Ishikawa (cell line): ENCODE results near the gene TMEM214.

Experiments
- CEBPB ChIP-seq: IDR thresholded peaks from 2 replicates; pipeline ENCODE4 v1.6.1; 2012
- CREB1 ChIP-seq: IDR thresholded peaks from 2 replicates; pipeline ENCODE4 v1.6.1; 2012; ENCODE audit warnings: low read depth
- EGR1 ChIP-seq: IDR thresholded peaks from 2 replicates; pipeline ENCODE4 v1.6.1; 2012
- EP300 ChIP-seq: IDR thresholded peaks from 2 replicates; pipeline ENCODE4 v1.6.1; 2012; ENCODE audit warnings: borderline replicate concordance
- FOXM1 ChIP-seq: IDR thresholded peaks from 2 replicates; pipeline ENCODE4 v1.6.1; 2012; ENCODE audit warnings: low read depth, borderline replicate concordance
- NFIC ChIP-seq: IDR thresholded peaks from 2 replicates; pipeline ENCODE4 v1.6.1; 2012
- RAD21 ChIP-seq: IDR thresholded peaks from 2 replicates; pipeline ENCODE4 v1.6.1; 2012; ENCODE audit warnings: low read depth
- TAF1 ChIP-seq: IDR thresholded peaks from 2 replicates; pipeline ENCODE4 v1.6.1; 2012; ENCODE audit warnings: low read depth, mild to moderate bottlenecking
- TCF12 ChIP-seq: IDR thresholded peaks from 2 replicates; pipeline ENCODE4 v1.6.1; 2012; ENCODE audit warnings: low read depth
- TEAD4 ChIP-seq: IDR thresholded peaks from 2 replicates; pipeline ENCODE4 v1.6.1; 2012
- YY1 ChIP-seq: IDR thresholded peaks from 2 replicates; pipeline ENCODE4 v1.6.1; 2012; ENCODE audit warnings: low read depth
- ZBTB7A ChIP-seq: IDR thresholded peaks from 2 replicates; pipeline ENCODE4 v1.6.1; 2012; ENCODE audit warnings: low read depth
- TF ChIP-seq, protein P1 (sequence below): IDR thresholded peaks from 2 replicates; pipeline ENCODE4 v1.6.1; 2012; ENCODE audit warnings: low read depth, mild to moderate bottlenecking
- TF ChIP-seq, protein P2 (sequence below): IDR thresholded peaks from 2 replicates; pipeline ENCODE4 v1.6.1; 2012
- TF ChIP-seq, protein P3 (sequence below): IDR thresholded peaks from 2 replicates; pipeline ENCODE4 v1.6.1; 2012

TMEM214 gene

DNA sequence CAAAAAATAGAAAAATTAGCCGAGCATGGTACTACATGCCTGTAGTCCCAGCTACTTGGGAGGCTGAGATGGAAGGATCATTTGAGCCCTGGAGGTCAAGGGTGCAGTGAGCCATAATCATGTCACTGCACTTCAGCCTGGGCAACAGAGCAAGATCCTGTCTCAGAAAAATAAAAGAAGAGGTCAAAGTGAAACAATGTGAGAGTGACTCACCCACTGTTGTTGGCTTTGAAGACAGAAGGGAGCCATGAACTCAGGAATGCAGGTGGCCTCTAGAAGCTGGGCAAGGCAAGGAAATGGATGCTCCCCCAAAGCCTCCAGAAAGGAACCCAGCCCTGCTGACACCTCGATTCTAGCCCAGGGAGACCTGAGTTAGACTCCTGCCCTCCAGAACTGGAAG lies 3.7 kb upstream of the TMEM214 start:
- no peak for TF ChIP-seq ZBTB7A

DNA sequence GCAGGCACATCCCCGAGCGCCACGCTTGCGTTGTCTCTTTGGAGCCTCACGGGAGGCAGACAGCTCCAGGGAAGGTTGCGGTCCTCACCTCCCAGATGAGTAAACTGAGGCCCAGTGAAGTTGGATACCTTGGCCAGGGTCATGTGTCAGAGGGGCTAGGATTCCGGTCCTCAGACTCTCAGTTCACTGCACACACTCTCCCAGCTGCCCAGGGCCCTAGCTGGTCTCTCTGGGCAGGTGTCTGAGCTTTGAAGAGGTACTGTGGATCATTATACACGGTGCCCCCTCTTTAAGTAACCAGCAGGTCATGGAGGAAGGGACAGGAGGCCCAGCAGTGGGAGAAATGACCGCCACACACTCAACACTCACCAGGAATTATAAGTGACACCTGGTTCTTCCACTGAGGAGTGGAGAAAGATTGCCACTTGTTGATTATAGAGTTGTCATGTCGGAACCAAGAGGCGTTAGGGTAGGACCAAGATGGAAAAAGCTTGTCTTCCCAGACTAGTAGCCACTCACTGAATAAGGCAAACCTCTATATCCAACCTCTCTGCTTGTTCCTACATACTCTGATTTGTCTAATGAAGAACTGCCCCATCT lies 588 bp downstream of the TMEM214 start:
- TF ChIP-seq RAD21 (no peak), CEBPB (no peak)
- TF ChIP-seq, protein P1, sequence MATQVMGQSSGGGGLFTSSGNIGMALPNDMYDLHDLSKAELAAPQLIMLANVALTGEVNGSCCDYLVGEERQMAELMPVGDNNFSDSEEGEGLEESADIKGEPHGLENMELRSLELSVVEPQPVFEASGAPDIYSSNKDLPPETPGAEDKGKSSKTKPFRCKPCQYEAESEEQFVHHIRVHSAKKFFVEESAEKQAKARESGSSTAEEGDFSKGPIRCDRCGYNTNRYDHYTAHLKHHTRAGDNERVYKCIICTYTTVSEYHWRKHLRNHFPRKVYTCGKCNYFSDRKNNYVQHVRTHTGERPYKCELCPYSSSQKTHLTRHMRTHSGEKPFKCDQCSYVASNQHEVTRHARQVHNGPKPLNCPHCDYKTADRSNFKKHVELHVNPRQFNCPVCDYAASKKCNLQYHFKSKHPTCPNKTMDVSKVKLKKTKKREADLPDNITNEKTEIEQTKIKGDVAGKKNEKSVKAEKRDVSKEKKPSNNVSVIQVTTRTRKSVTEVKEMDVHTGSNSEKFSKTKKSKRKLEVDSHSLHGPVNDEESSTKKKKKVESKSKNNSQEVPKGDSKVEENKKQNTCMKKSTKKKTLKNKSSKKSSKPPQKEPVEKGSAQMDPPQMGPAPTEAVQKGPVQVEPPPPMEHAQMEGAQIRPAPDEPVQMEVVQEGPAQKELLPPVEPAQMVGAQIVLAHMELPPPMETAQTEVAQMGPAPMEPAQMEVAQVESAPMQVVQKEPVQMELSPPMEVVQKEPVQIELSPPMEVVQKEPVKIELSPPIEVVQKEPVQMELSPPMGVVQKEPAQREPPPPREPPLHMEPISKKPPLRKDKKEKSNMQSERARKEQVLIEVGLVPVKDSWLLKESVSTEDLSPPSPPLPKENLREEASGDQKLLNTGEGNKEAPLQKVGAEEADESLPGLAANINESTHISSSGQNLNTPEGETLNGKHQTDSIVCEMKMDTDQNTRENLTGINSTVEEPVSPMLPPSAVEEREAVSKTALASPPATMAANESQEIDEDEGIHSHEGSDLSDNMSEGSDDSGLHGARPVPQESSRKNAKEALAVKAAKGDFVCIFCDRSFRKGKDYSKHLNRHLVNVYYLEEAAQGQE = 0 out of 2 replicates have a peak, but pooled peaks have one; percentile 2

DNA sequence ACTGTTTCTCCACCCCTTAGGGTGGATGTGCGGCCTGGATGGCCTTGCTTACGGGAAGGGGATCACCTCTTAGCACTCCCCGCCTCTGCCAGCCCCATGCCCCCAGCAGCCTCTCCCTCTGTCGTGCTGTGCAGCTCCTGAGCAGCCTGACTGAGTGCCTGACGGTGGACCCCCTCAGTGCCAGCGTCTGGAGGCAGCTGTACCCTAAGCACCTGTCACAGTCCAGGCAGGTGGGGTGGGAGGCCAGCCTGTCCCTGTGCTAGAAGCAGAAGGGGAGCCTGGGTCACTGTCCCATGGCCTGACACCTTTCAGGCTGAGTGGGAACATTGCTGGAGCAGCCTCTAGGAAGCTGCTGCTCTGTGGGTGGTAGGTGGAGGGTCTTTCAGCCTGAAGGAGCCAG lies 5.2 kb downstream of the TMEM214 start:
- TF ChIP-seq TEAD4 (no peak), TAF1 (no peak), CREB1 (no peak), TCF12 (no peak), EGR1 (no peak), ZBTB7A (no peak), CEBPB (no peak), YY1 (no peak), EP300 (no peak), FOXM1 (no peak), RAD21 (no peak), NFIC (no peak)
- TF ChIP-seq, protein P1 = no peak
- TF ChIP-seq, protein P2, sequence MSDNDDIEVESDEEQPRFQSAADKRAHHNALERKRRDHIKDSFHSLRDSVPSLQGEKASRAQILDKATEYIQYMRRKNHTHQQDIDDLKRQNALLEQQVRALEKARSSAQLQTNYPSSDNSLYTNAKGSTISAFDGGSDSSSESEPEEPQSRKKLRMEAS = no peak
- TF ChIP-seq, protein P3, sequence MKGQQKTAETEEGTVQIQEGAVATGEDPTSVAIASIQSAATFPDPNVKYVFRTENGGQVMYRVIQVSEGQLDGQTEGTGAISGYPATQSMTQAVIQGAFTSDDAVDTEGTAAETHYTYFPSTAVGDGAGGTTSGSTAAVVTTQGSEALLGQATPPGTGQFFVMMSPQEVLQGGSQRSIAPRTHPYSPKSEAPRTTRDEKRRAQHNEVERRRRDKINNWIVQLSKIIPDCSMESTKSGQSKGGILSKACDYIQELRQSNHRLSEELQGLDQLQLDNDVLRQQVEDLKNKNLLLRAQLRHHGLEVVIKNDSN = no peak

DNA sequence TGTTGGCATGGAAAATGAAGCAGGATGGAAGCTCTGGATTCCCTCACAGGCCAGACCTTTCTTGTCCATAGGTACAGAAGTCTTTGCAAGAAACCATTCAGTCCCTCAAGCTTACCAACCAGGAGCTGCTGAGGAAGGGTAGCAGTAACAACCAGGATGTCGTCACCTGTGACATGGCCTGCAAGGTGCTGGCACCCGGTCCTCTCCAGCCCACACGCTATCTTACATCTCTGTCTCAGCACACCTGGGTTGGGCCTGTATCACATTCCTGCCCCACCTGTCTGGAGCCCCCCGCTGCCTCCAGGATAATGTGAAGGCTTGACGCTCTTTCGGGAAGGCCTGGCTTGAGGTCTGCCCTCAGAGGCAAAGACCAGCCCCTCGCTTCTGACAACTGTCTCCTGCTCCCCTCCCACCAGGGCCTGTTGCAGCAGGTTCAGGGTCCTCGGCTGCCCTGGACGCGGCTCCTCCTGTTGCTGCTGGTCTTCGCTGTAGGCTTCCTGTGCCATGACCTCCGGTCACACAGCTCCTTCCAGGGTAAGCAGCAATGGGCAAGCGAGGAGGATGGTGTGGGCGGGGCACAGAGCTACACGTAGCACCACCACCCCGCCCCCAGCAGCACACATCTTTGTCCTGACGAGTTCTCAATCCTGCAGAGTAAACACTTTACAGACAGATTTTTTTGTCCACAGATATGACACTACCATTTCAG lies 6.0 kb downstream of the TMEM214 start:
- TF ChIP-seq, protein P3 = no peak
- TF ChIP-seq CREB1 (no peak), CEBPB (no peak), TAF1 (no peak), FOXM1 (no peak), YY1 (no peak), EP300 (no peak), TCF12 (no peak), RAD21 (no peak), ZBTB7A (no peak), TEAD4 (no peak), NFIC (no peak), EGR1 (no peak)
- TF ChIP-seq, protein P2 = no peak
- TF ChIP-seq, protein P1 = no peak

DNA sequence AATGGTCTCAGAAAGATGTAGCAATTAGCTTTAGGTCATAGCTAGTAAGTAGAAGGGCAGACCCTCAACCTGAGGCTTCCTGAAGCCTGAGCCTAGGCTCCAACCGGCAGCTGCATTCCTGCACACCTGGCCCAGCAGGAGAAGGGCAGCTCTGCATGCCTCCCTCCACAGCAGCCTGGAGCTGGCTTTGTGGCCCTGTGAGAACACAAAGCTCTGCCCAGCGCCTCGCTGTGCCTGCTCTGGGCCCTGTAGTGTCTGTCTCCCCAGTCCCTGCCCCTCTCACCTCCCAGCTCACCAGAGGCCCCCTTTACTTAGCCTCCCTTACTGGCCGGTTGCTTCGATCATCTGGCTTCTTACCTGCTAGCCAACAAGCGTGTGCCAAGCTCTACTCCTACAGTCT lies 6.7 kb downstream of the TMEM214 start:
- TF ChIP-seq NFIC (no peak), CEBPB (no peak), EP300 (no peak), TAF1 (no peak), TEAD4 (no peak), RAD21 (no peak), YY1 (no peak), EGR1 (no peak), CREB1 (no peak), ZBTB7A (no peak), TCF12 (no peak), FOXM1 (no peak)
- TF ChIP-seq, protein P1 = no peak
- TF ChIP-seq, protein P3 = no peak
- TF ChIP-seq, protein P2 = no peak
